WTC11 (cell line): ENCODE data around the gene WDR36. TPM values are rescaled to one million over a fixed set of nuclear protein-coding genes. Genes with fewer than 3 reads are reported as not detected.

Source experiments
- ATF2 ChIP-seq: sonication (generic); formaldehyde crosslinking; IDR thresholded peaks from 2 replicates; pipeline ENCODE4 v1.8.1; 2022; ENCODE audit warnings: low read depth, missing genetic modification reagents, borderline replicate concordance
- E2F5 ChIP-seq: sonication (generic); formaldehyde crosslinking; IDR thresholded peaks from 2 replicates; pipeline ENCODE4 v1.8.1; 2022; ENCODE audit warnings: mild to moderate bottlenecking, moderate library complexity, missing genetic modification reagents
- ERG ChIP-seq: fragments of 250-450 bp; sonication (Bioruptor Pico); IDR thresholded peaks from 2 replicates; pipeline ENCODE4 v1.8.0; 2021; ENCODE audit warnings: mild to moderate bottlenecking
- GABPB1 ChIP-seq: sonication (generic); formaldehyde crosslinking; IDR thresholded peaks from 2 replicates; pipeline ENCODE4 v1.8.1; 2023; ENCODE audit warnings: mild to moderate bottlenecking, missing genetic modification reagents
- IRF2 ChIP-seq: sonication (generic); formaldehyde crosslinking; IDR thresholded peaks from 2 replicates; pipeline ENCODE4 v1.8.0; 2022; ENCODE audit warnings: low read depth, missing genetic modification reagents, borderline replicate concordance
- MYBL2 ChIP-seq: sonication (generic); formaldehyde crosslinking; IDR thresholded peaks from 2 replicates; pipeline ENCODE4 v1.8.1; 2023; ENCODE audit warnings: mild to moderate bottlenecking, moderate library complexity, missing genetic modification reagents
- NFATC4 ChIP-seq: fragments of 250-450 bp; sonication (Bioruptor Pico); IDR thresholded peaks from 2 replicates; pipeline ENCODE4 v1.9.0; 2021; ENCODE audit warnings: mild to moderate bottlenecking
- RORB ChIP-seq: fragments of 250-450 bp; sonication (Bioruptor Pico); IDR thresholded peaks from 2 replicates; pipeline ENCODE4 v1.9.0; 2021; ENCODE audit warnings: mild to moderate bottlenecking
- STAT6 ChIP-seq: sonication (generic); formaldehyde crosslinking; conservative IDR thresholded peaks from 2 replicates; pipeline ENCODE4 v1.8.1; 2023; ENCODE audit warnings: mild to moderate bottlenecking, low read depth, missing genetic modification reagents, moderate library complexity
- ZNF263 ChIP-seq: sonication (generic); formaldehyde crosslinking; IDR thresholded peaks from 2 replicates; pipeline ENCODE4 v1.8.1; 2022; ENCODE audit warnings: low read depth, mild to moderate bottlenecking, moderate library complexity, missing genetic modification reagents
- ZNF512 ChIP-seq: sonication (generic); formaldehyde crosslinking; IDR thresholded peaks from 2 replicates; pipeline ENCODE4 v1.8.1; 2022; ENCODE audit warnings: missing genetic modification reagents, borderline replicate concordance
- ZNF671 ChIP-seq: fragments of 250-450 bp; sonication (Bioruptor Pico); IDR thresholded peaks from 2 replicates; pipeline ENCODE4 v1.8.0; 2021; ENCODE audit warnings: mild to moderate bottlenecking
- total RNA-seq: library from RNA; stranded (reverse); gene quantifications from 3 replicates; pipeline ENCODE4 v1.2.3, GENCODE V29; 2021
- TF ChIP-seq, protein P1 (sequence below): fragments of 250-450 bp; sonication (Bioruptor Pico); conservative IDR thresholded peaks from 2 replicates; pipeline ENCODE4 v1.9.0; 2021; ENCODE audit warnings: mild to moderate bottlenecking
- TF ChIP-seq, protein P2 (sequence below): fragments of 250-450 bp; sonication (Bioruptor Pico); IDR thresholded peaks from 2 replicates; pipeline ENCODE4 v2.1.2; 2022; ENCODE audit warnings: mild to moderate bottlenecking, moderate library complexity
- TF ChIP-seq, protein P3 (sequence below): sonication (generic); formaldehyde crosslinking; IDR thresholded peaks from 2 replicates; pipeline ENCODE4 v1.8.0; 2022; ENCODE audit warnings: mild to moderate bottlenecking, missing genetic modification reagents
- TF ChIP-seq, protein P4 (sequence below): sonication (generic); formaldehyde crosslinking; IDR thresholded peaks from 2 replicates; pipeline ENCODE4 v1.8.1; 2023; ENCODE audit warnings: mild to moderate bottlenecking, missing genetic modification reagents, borderline replicate concordance
- TF ChIP-seq, protein P5 (sequence below): sonication (generic); formaldehyde crosslinking; IDR thresholded peaks from 2 replicates; pipeline ENCODE4 v1.8.1; 2023; ENCODE audit warnings: mild to moderate bottlenecking, missing genetic modification reagents

The WDR36 gene
- total RNA-seq, 1 experiment from 2014 or later, result 34.1 TPM

GRCh38 chr5:111092062-111092853 lies at the start of gene WDR36 (continued):
- TF ChIP-seq ZNF512 (CRISPR knock-in tag) (peak; percentile 66; the same call in 1 of the 2 replicates), NFATC4 (CRISPR knock-in tag) (0 out of 2 replicates have a peak, but pooled peaks have one; percentile 38), STAT6 (CRISPR knock-in tag) (0 out of 2 replicates have a peak, but pooled peaks have one; percentile 41), GABPB1 (CRISPR knock-in tag) (peak; percentile 93), MYBL2 (peak; percentile 98), ZNF263 (peak; percentile 80; the same call in 1 of the 2 replicates), ZNF671 (no peak), RORB (CRISPR knock-in tag) (no peak), E2F5 (peak; percentile 99), ATF2 (CRISPR knock-in tag) (peak; percentile 99), ERG (CRISPR knock-in tag) (peak; percentile 84; the same call in 1 of the 2 replicates), IRF2 (CRISPR knock-in tag) (peak; percentile 91)
- TF ChIP-seq, protein P1, sequence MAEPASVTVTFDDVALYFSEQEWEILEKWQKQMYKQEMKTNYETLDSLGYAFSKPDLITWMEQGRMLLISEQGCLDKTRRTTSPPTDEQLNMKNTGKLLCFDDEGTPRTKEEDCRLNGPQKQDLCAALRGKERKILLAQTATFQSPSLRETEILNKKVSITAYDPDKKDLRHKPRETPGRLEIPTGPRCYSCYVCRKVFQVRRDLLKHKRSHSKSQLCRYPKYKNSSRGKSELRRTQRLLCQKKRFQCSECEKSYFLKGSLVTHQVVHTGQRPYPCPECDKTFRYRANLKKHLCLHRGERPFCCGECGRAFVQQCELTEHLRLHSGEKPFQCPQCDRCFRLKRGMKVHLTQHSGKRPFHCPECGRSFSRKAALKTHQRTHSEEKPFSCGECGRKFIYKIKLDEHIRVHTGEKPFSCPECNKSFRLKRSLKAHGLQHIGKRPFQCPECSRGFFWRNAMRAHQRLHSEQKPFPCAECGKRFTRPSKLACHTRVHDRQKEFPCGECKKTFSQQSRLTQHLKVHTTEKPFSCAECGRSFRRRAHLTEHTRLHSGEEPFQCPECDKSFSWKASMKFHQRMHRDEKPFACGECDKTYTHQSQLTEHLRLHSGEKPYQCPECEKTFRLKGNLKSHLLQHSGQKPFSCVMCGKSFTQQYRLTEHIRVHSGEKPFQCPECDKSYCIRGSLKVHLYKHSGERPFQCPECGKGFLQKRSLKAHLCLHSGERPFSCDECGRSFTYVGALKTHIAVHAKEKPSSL, result no peak
- TF ChIP-seq, protein P2, sequence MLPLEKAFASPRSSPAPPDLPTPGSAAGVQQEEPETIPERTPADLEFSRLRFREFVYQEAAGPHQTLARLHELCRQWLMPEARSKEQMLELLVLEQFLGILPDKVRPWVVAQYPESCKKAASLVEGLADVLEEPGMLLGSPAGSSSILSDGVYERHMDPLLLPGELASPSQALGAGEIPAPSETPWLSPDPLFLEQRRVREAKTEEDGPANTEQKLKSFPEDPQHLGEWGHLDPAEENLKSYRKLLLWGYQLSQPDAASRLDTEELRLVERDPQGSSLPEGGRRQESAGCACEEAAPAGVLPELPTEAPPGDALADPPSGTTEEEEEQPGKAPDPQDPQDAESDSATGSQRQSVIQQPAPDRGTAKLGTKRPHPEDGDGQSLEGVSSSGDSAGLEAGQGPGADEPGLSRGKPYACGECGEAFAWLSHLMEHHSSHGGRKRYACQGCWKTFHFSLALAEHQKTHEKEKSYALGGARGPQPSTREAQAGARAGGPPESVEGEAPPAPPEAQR, result peak; percentile 36; the same call in 1 of the 2 replicates
- TF ChIP-seq, protein P3, sequence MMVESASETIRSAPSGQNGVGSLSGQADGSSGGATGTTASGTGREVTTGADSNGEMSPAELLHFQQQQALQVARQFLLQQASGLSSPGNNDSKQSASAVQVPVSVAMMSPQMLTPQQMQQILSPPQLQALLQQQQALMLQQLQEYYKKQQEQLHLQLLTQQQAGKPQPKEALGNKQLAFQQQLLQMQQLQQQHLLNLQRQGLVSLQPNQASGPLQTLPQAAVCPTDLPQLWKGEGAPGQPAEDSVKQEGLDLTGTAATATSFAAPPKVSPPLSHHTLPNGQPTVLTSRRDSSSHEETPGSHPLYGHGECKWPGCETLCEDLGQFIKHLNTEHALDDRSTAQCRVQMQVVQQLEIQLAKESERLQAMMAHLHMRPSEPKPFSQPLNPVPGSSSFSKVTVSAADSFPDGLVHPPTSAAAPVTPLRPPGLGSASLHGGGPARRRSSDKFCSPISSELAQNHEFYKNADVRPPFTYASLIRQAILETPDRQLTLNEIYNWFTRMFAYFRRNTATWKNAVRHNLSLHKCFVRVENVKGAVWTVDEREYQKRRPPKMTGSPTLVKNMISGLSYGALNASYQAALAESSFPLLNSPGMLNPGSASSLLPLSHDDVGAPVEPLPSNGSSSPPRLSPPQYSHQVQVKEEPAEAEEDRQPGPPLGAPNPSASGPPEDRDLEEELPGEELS (CRISPR knock-in tag), result peak; percentile 99
- TF ChIP-seq, protein P4, sequence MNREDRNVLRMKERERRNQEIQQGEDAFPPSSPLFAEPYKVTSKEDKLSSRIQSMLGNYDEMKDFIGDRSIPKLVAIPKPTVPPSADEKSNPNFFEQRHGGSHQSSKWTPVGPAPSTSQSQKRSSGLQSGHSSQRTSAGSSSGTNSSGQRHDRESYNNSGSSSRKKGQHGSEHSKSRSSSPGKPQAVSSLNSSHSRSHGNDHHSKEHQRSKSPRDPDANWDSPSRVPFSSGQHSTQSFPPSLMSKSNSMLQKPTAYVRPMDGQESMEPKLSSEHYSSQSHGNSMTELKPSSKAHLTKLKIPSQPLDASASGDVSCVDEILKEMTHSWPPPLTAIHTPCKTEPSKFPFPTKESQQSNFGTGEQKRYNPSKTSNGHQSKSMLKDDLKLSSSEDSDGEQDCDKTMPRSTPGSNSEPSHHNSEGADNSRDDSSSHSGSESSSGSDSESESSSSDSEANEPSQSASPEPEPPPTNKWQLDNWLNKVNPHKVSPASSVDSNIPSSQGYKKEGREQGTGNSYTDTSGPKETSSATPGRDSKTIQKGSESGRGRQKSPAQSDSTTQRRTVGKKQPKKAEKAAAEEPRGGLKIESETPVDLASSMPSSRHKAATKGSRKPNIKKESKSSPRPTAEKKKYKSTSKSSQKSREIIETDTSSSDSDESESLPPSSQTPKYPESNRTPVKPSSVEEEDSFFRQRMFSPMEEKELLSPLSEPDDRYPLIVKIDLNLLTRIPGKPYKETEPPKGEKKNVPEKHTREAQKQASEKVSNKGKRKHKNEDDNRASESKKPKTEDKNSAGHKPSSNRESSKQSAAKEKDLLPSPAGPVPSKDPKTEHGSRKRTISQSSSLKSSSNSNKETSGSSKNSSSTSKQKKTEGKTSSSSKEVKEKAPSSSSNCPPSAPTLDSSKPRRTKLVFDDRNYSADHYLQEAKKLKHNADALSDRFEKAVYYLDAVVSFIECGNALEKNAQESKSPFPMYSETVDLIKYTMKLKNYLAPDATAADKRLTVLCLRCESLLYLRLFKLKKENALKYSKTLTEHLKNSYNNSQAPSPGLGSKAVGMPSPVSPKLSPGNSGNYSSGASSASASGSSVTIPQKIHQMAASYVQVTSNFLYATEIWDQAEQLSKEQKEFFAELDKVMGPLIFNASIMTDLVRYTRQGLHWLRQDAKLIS (CRISPR knock-in tag), result peak; percentile 100
- TF ChIP-seq, protein P5, sequence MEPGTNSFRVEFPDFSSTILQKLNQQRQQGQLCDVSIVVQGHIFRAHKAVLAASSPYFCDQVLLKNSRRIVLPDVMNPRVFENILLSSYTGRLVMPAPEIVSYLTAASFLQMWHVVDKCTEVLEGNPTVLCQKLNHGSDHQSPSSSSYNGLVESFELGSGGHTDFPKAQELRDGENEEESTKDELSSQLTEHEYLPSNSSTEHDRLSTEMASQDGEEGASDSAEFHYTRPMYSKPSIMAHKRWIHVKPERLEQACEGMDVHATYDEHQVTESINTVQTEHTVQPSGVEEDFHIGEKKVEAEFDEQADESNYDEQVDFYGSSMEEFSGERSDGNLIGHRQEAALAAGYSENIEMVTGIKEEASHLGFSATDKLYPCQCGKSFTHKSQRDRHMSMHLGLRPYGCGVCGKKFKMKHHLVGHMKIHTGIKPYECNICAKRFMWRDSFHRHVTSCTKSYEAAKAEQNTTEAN (CRISPR knock-in tag), result peak; percentile 99
